ENCODE measurements around the gene NAALADL2.
"Not testable (repeated sequence)": the region's sequence is repeated elsewhere in the genome, so short reads cannot be mapped to it uniquely, and the experiment has no call there.

Gene NAALADL2

GRCh38 chr3:175146258-175146657 lies 287.1 kb downstream of the NAALADL2 start:
- DNase-seq (ENCODE audit: low spot score): no peak

- DNase-seq (ENCODE audit: low spot score): no peak
Observed at GRCh38 chr3:175149675-175150074, 290.5 kb downstream of the NAALADL2 start.

- DNase-seq (ENCODE audit: low spot score): no peak
Observed at GRCh38 chr3:175150812-175151401, 291.8 kb downstream of the NAALADL2 start.

GRCh38 chr3:175153595-175153994 lies 294.5 kb downstream of the NAALADL2 start:
- DNase-seq (ENCODE audit: low spot score): no peak

GRCh38 chr3:175155172-175155571 lies 296.0 kb downstream of the NAALADL2 start:
- no peak for DNase-seq (ENCODE audit: low spot score)

- DNase-seq (ENCODE audit: low spot score): no peak
Observed at GRCh38 chr3:175159202-175159601, 300.1 kb downstream of the NAALADL2 start.

GRCh38 chr3:175161291-175161690 lies 302.2 kb downstream of the NAALADL2 start:
- no peak for DNase-seq (ENCODE audit: low spot score)

GRCh38 chr3:175163686-175164085 lies 304.6 kb downstream of the NAALADL2 start:
- DNase-seq (ENCODE audit: low spot score): no peak

GRCh38 chr3:175173117-175173516 lies 314.0 kb downstream of the NAALADL2 start:
- not testable (repeated sequence) for DNase-seq (ENCODE audit: low spot score)

- DNase-seq (ENCODE audit: low spot score): no peak
Observed at GRCh38 chr3:175176556-175176955, 317.4 kb downstream of the NAALADL2 start.

GRCh38 chr3:175179055-175179454 lies 319.9 kb downstream of the NAALADL2 start:
- DNase-seq (ENCODE audit: low spot score): no peak

GRCh38 chr3:175184392-175184791 lies 325.3 kb downstream of the NAALADL2 start:
- DNase-seq (ENCODE audit: low spot score): no peak

GRCh38 chr3:175185903-175186302 lies 326.8 kb downstream of the NAALADL2 start:
- no peak for DNase-seq (ENCODE audit: low spot score)

GRCh38 chr3:175186511-175186910 lies 327.4 kb downstream of the NAALADL2 start:
- DNase-seq (ENCODE audit: low spot score): no peak

GRCh38 chr3:175187586-175187985 lies 328.5 kb downstream of the NAALADL2 start:
- DNase-seq (ENCODE audit: low spot score): no peak

- DNase-seq (ENCODE audit: low spot score): peak; percentile 36
Observed at GRCh38 chr3:175192536-175192935, 333.4 kb downstream of the NAALADL2 start.

- DNase-seq (ENCODE audit: low spot score): peak; percentile 65
Observed at GRCh38 chr3:175193815-175194518, 334.8 kb downstream of the NAALADL2 start.

- DNase-seq (ENCODE audit: low spot score): no peak
Observed at GRCh38 chr3:175198991-175199783, 340.1 kb downstream of the NAALADL2 start.

- no peak for DNase-seq (ENCODE audit: low spot score)
Observed at GRCh38 chr3:175199961-175200360, 340.8 kb downstream of the NAALADL2 start.

- DNase-seq (ENCODE audit: low spot score): no peak
Observed at GRCh38 chr3:175200391-175201095, 341.4 kb downstream of the NAALADL2 start.

GRCh38 chr3:175207361-175207760 lies 348.2 kb downstream of the NAALADL2 start:
- no peak for DNase-seq (ENCODE audit: low spot score)

GRCh38 chr3:175208326-175208725 lies 349.2 kb downstream of the NAALADL2 start:
- no peak for DNase-seq (ENCODE audit: low spot score)
